MM.1S (cell line): ENCODE measurements around the gene TENT4A.
A peak's percentile ranks its signal among the peaks of the same experiment; 100 is the strongest.

ENCODE experiments used
- DNase-seq: peaks from one replicate; pipeline ENCODE4 v3.0.0-alpha.2; 2015
- H2AFZ ChIP-seq: fragments of 300-600 bp; sonication (generic); 2 replicates; pipeline ENCODE4 v1.6.0; 2016; ENCODE audit warnings: antibody characterized with exemption, low read length
- H3F3A ChIP-seq: fragments of 300-600 bp; sonication (generic); 2 replicates; pipeline ENCODE4 v1.6.1; 2016; ENCODE audit warnings: mild to moderate bottlenecking, antibody characterized with exemption, low read length, moderate library complexity, mixed read lengths; ENCODE audit not compliant: insufficient read depth
- H3K27ac ChIP-seq: fragments of 300-600 bp; sonication (generic); 2 replicates; pipeline ENCODE4 v1.5.1; 2016; ENCODE audit warnings: mild to moderate bottlenecking, low read length
- H3K27me3 ChIP-seq: fragments of 300-600 bp; sonication (generic); replicated peaks from 2 replicates; pipeline ENCODE4 v1.6.0; 2016; ENCODE audit warnings: low read length; ENCODE audit not compliant: insufficient read depth
- H3K36me3 ChIP-seq: fragments of 300-600 bp; sonication (generic); replicated peaks from 2 replicates; pipeline ENCODE4 v1.6.1; 2016; ENCODE audit warnings: mild to moderate bottlenecking, low read length, mixed read lengths; ENCODE audit not compliant: insufficient read depth
- H3K4me1 ChIP-seq: fragments of 300-600 bp; sonication (generic); 2 replicates; pipeline ENCODE4 v1.6.1; 2016; ENCODE audit warnings: low read length, mixed read lengths
- H3K4me2 ChIP-seq: fragments of 300-600 bp; sonication (generic); 2 replicates; pipeline ENCODE4 v1.6.0; 2016; ENCODE audit warnings: low read depth, low read length
- H3K4me3 ChIP-seq: fragments of 300-600 bp; sonication (generic); 2 replicates; pipeline ENCODE4 v1.5.1; 2016; ENCODE audit warnings: low read length, mixed read lengths
- H3K79me2 ChIP-seq: fragments of 300-600 bp; sonication (generic); 2 replicates; pipeline ENCODE4 v1.6.1; 2016; ENCODE audit warnings: mixed run types, low read length, mixed read lengths
- H3K9ac ChIP-seq: fragments of 300-600 bp; sonication (generic); 2 replicates; pipeline ENCODE4 v1.6.1; 2016; ENCODE audit warnings: low read length, mixed read lengths
- H3K9me2 ChIP-seq: fragments of 300-600 bp; sonication (generic); replicated peaks from 2 replicates; pipeline ENCODE4 v1.6.1; 2016; ENCODE audit warnings: mild to moderate bottlenecking, low read length, mixed read lengths; ENCODE audit not compliant: insufficient read depth
- H3K9me3 ChIP-seq: fragments of 300-600 bp; sonication (generic); replicated peaks from 2 replicates; pipeline ENCODE4 v1.6.1; 2016; ENCODE audit warnings: mild to moderate bottlenecking, low read length, mixed read lengths; ENCODE audit not compliant: insufficient read depth
- H4K20me1 ChIP-seq: fragments of 300-600 bp; sonication (generic); 2 replicates; pipeline ENCODE4 v1.6.1; 2016; ENCODE audit warnings: mild to moderate bottlenecking, low read length, moderate library complexity, mixed read lengths; ENCODE audit not compliant: insufficient read depth
- EZH2 ChIP-seq: fragments of 300-600 bp; sonication (generic); optimal IDR thresholded peaks from 2 replicates; pipeline ENCODE3; 2017; ENCODE audit warnings: low read depth, mild to moderate bottlenecking, antibody characterized with exemption, low read length, mixed read lengths
- EZH2phosphoT487 ChIP-seq: fragments of 300-600 bp; sonication (generic); IDR thresholded peaks from 2 replicates; pipeline ENCODE4 v1.6.1; 2018; ENCODE audit warnings: antibody characterized with exemption, low read length
- TF ChIP-seq, protein P1 (sequence below): fragments of 300-600 bp; sonication (generic); IDR thresholded peaks from 2 replicates; pipeline ENCODE4 v1.5.1; 2016; ENCODE audit warnings: antibody characterized with exemption, low read length, mixed read lengths

TENT4A gene

DNA sequence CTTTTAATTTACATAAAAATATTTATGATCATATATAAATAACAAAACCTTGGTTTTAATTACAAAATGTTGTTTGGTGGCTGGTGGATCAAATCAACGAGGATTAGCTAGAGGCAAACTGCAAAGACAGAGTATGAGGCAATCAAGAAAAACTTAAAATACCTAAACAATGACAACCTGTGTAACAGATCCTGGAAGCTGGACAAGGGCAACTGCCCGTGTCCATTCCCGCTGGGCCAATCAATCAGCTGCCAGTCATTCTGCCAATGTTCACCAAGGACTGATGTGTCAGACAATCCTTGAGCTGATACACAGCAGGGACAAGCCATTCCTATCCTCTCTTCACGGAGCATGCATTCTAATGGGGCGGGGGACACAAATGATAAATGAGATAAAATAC, 3.2 kb upstream of the TENT4A start:
- H2AFZ ChIP-seq, result no peak overlapping the region
- H3K9ac ChIP-seq, result no peak overlapping the region
- H3K9me3 ChIP-seq, result no peaks in the 10 kb centered on the region
- H3K9me2 ChIP-seq, result no peaks in the 10 kb centered on the region
- no peak overlapping the region for H3K4me2 ChIP-seq
- H4K20me1 ChIP-seq, result 0 out of 2 replicates have a peak, but pooled peaks cover under 1% of the 10 kb centered on the region
- TF ChIP-seq, protein P1, sequence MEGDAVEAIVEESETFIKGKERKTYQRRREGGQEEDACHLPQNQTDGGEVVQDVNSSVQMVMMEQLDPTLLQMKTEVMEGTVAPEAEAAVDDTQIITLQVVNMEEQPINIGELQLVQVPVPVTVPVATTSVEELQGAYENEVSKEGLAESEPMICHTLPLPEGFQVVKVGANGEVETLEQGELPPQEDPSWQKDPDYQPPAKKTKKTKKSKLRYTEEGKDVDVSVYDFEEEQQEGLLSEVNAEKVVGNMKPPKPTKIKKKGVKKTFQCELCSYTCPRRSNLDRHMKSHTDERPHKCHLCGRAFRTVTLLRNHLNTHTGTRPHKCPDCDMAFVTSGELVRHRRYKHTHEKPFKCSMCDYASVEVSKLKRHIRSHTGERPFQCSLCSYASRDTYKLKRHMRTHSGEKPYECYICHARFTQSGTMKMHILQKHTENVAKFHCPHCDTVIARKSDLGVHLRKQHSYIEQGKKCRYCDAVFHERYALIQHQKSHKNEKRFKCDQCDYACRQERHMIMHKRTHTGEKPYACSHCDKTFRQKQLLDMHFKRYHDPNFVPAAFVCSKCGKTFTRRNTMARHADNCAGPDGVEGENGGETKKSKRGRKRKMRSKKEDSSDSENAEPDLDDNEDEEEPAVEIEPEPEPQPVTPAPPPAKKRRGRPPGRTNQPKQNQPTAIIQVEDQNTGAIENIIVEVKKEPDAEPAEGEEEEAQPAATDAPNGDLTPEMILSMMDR, result no peak
- no peak for TF ChIP-seq EZH2phosphoT487
- TF ChIP-seq EZH2, result no peak
- peaks cover 30% of the 10 kb centered on the region for H3K4me1 ChIP-seq
- H3K27me3 ChIP-seq, result no peaks in the 10 kb centered on the region
- no peak for DNase-seq
- H3K79me2 ChIP-seq, result peaks cover 8% of the 10 kb centered on the region
- H3K27ac ChIP-seq, result no peak overlapping the region
- H3K4me3 ChIP-seq, result no peak overlapping the region
- no peaks in the 10 kb centered on the region for H3K36me3 ChIP-seq
- peaks cover 34% of the 10 kb centered on the region for H3F3A ChIP-seq

DNA sequence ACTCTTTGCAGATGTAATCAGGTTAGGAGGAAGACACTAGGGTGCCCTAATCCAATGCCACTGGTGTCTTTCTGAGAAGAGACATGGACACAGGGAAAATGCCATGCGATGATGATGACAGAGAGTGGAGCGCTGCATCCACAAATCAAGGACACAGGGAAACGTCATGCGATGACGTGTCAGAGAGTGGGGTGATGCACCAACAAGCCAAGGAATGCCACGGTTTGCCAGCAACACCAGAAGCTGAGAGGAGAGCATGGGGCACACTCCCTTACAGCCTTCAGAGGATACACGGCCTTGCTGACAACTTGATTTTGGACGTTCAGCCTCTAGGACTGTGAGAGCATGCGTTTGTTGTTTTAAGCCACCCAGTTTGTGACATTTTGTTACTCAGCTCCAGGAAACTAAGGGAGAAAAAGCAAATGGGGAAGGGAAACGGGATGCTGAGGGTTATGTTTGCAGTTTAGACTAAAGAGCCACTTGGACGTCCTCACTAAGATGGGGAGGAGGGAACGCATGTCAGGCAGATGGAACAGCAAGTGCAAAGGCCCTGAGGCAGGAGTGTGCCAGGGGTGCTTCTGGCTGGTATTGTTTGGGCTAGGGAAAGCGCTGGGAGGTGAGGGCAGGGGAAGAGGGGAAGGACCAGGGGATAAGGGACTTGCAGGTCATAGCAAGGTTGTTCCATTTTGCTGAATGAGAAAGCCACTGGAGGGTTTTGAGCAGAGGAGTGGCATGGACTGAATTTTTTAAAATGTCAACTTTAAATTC, 2.5 kb upstream of the TENT4A start:
- Histone ChIP-seq H4K20me1 (0 out of 2 replicates have a peak, but pooled peaks cover 4% of the 10 kb centered on the region), H2AFZ (no peak overlapping the region), H3K36me3 (no peaks in the 10 kb centered on the region), H3K79me2 (peaks cover 14% of the 10 kb centered on the region), H3K27me3 (no peaks in the 10 kb centered on the region), H3F3A (peaks cover 40% of the 10 kb centered on the region), H3K4me1 (peaks cover 30% of the 10 kb centered on the region), H3K4me2 (no peak overlapping the region), H3K9ac (no peak overlapping the region), H3K9me3 (no peaks in the 10 kb centered on the region), H3K9me2 (no peaks in the 10 kb centered on the region), H3K4me3 (no peak overlapping the region), H3K27ac (no peak overlapping the region)
- TF ChIP-seq EZH2, result no peak
- TF ChIP-seq EZH2phosphoT487, result no peak
- no peak for DNase-seq

DNA sequence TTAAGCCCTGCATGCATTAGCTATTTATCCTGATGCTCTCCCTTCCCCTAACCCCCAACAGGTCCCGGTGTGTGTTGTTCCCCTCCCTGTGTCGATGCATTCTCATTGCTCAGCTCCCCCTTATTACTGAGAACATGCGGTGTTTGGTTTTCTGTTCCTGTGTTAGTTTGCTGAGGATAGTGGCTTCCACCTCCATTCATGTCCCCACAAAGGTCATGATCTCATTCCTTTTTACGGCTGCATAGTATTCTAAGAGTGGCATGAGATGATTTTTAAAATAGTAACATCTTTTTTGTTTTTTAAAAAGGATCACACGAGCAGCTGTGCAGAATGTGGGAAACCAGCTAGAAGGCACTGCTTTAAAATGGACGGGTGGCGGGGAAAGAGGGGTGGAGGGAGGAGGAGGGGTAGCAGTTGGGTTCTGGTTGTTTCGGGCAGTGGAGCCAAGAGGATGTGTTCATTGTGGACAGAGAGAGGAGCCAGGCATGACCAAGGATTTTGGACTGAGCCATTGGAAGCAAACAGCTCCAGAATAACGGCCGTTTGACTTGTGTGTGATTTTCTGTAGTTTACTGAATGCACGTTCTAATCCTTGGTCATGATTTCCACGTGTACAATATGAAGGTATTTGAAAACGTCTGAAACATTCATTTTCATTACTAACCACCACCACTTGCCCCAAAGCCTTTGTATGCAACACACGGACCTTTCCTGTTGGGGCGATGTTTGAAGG, 1.7 kb upstream of the TENT4A start:
- peak overlapping the region; percentile 76 for H3K4me2 ChIP-seq
- no peaks in the 10 kb centered on the region for H3K27me3 ChIP-seq
- no peaks in the 10 kb centered on the region for H3K36me3 ChIP-seq
- H3K9ac ChIP-seq, result peak overlapping the region; percentile 85
- no peaks in the 10 kb centered on the region for H3K9me2 ChIP-seq
- peaks cover 10% of the 10 kb centered on the region; the same call in 1 of the 2 replicates for H4K20me1 ChIP-seq
- peak overlapping the region; percentile 54 for H2AFZ ChIP-seq
- peak overlapping the region; percentile 89 for H3K4me3 ChIP-seq
- no peak for DNase-seq
- H3F3A ChIP-seq, result peaks cover 41% of the 10 kb centered on the region
- H3K4me1 ChIP-seq, result peaks cover 36% of the 10 kb centered on the region
- peak overlapping the region; percentile 97 for H3K27ac ChIP-seq
- H3K9me3 ChIP-seq, result no peaks in the 10 kb centered on the region
- peaks cover 23% of the 10 kb centered on the region for H3K79me2 ChIP-seq
- no peak for TF ChIP-seq EZH2
- no peak for TF ChIP-seq EZH2phosphoT487
- TF ChIP-seq, protein P1, result peak; percentile 24
